Large intestine (tissue), 3 donors: ENCODE data around the gene CLCN2. TPM values are rescaled to one million over a fixed set of nuclear protein-coding genes. Genes with fewer than 3 reads are reported as not detected.
A peak's percentile ranks its signal among the peaks of the same experiment; 100 is the strongest.

Source experiments
- DNase-seq, 2 donors: peaks; one replicate each; pipeline versions ENCODE4 v3.0.0 to v3.0.0-alpha.2; 2013
- H3K27ac ChIP-seq: one replicate; pipeline ENCODE4 v1.5.1; 2013; ENCODE audit warnings: low read length
- H3K27me3 ChIP-seq: 2 replicates; pipeline ENCODE4 v1.6.1; 2013; ENCODE audit warnings: low read length; ENCODE audit not compliant: control insufficient read depth, insufficient read depth
- H3K36me3 ChIP-seq: 2 replicates; pipeline ENCODE4 v1.6.1; 2013; ENCODE audit warnings: low read length; ENCODE audit not compliant: control insufficient read depth, insufficient read depth
- H3K4me1 ChIP-seq: one replicate; pipeline ENCODE4 v1.6.1; 2013; ENCODE audit warnings: low read length; ENCODE audit not compliant: control insufficient read depth, insufficient read depth
- H3K4me3 ChIP-seq: one replicate; pipeline ENCODE4 v1.5.1; 2013; ENCODE audit warnings: low read length
- H3K9me3 ChIP-seq: one replicate; pipeline ENCODE4 v1.6.1; 2013; ENCODE audit warnings: mild to moderate bottlenecking, low read depth, low read length, moderate library complexity; ENCODE audit not compliant: control insufficient read depth
- WGBS: methylation state at CpG from one replicate; pipeline ENCODE4 v1.1.5; 2013; ENCODE audit warnings: low lambda C conversion rate; ENCODE audit not compliant: insufficient coverage; 5-methylcytosine and 5-hydroxymethylcytosine counted together
- polyA plus RNA-seq: library from polyadenylated mRNA; unstranded; fragments of 120-200 nt; gene quantifications from one replicate; pipeline ENCODE4 v1.2.1, GENCODE V29; 2013

The CLCN2 gene
- polyA plus RNA-seq, 1 donor: 27.5 TPM

DNA sequence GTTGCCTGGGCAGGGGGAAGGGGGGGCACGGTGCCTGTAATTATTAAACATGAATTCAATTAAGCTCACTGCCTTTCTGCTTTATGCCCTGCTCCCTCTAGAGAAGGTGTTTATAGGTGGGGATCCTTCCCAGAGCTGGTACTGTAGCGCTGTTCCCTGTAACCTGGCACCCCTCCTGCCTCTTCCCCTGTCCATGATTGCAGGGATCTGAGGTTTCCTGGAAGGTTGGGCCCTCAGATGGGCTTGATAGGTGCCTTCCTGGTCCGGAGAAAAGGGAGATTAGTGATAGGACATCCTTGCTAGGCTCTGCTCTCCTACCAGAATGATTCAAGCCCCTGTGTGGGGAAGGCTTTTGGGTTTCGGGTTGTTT, 26.1 kb downstream of the CLCN2 start:
- DNase-seq: no peak
- Histone ChIP-seq H3K36me3 (peaks cover 50% of the 10 kb centered on the region), H3K27ac (peak overlapping the region; percentile 98), H3K9me3 (no peaks in the 10 kb centered on the region), H3K27me3 (no peaks in the 10 kb centered on the region), H3K4me1 (peaks cover 24% of the 10 kb centered on the region), H3K4me3 (peak overlapping the region; percentile 73)
- no CpG with 5 or more reads among the region's 4 CpGs for WGBS

DNA sequence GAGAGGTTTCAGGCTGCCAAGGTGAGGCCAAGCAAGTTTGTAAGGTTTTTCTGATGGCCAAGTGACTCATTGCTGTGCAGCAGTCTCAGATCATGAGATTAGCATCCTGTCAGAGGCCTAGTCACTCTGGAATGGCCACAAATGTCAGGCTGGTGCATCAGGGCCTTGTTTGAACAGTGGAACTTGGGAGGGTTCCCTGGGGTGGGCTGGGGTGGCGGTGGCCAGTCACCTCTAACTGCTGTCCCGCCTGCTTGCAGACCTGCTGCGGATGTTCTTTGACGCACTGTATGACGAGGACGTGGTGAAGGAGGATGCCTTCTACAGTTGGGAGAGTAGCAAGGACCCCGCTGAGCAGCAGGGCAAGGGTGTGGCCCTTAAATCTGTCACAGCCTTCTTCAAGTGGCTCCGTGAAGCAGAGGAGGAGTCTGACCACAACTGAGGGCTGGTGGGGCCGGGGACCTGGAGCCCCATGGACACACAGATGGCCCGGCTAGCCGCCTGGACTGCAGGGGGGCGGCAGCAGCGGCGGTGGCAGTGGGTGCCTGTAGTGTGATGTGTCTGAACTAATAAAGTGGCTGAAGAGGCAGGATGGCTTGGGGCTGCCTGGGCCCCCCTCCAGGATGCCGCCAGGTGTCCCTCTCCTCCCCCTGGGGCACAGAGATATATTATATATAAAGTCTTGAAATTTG, 26.8 kb downstream of the CLCN2 start:
- Histone ChIP-seq H3K36me3 (peaks cover 56% of the 10 kb centered on the region), H3K27me3 (no peaks in the 10 kb centered on the region), H3K27ac (peak overlapping the region; percentile 98), H3K4me3 (no peak overlapping the region), H3K9me3 (no peaks in the 10 kb centered on the region), H3K4me1 (peaks cover 24% of the 10 kb centered on the region)
- no peak for DNase-seq
- no CpG with 5 or more reads among the region's 15 CpGs for WGBS

GRCh38 chr3:184333700-184334099, 27.7 kb downstream of the CLCN2 start:
- no peaks in the 10 kb centered on the region for H3K27me3 ChIP-seq
- peaks cover 63% of the 10 kb centered on the region for H3K36me3 ChIP-seq
- WGBS: no CpG with 5 or more reads among the region's 3 CpGs
- DNase-seq: no peak
- H3K27ac ChIP-seq: no peak overlapping the region
- no peak overlapping the region for H3K4me3 ChIP-seq
- no peaks in the 10 kb centered on the region for H3K9me3 ChIP-seq
- peaks cover 19% of the 10 kb centered on the region for H3K4me1 ChIP-seq

DNA sequence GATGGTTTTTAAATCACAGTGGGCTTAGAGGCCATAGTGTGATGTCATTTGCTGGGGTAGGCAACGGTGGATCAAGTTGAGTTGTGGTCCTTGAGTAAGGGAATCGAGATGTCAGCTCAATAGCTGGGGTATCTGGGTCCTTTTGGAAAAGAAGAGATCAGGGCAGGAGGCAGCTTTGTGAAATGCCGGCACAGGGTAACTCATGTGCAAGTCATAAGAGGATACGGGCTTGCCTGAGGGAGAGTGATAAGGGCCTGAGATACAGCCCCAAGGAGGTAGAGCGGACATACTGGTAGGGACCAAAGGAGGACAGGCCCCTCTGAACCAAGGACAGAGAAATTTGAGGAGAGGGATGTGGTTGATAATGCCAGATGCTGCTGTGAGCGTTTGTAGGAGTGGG, 28.2 kb downstream of the CLCN2 start:
- Histone ChIP-seq H3K4me1 (peaks cover 16% of the 10 kb centered on the region), H3K27me3 (no peaks in the 10 kb centered on the region), H3K4me3 (no peak overlapping the region), H3K27ac (no peak overlapping the region), H3K36me3 (peaks cover 68% of the 10 kb centered on the region), H3K9me3 (no peaks in the 10 kb centered on the region)
- whole genome bisulfite sequencing: 100% methylated on average over 1 of the region's 6 CpGs
- no peak for DNase-seq

- Histone ChIP-seq H3K4me3 (no peak overlapping the region), H3K36me3 (peaks cover 75% of the 10 kb centered on the region), H3K27ac (no peak overlapping the region), H3K4me1 (peaks cover 14% of the 10 kb centered on the region), H3K27me3 (no peaks in the 10 kb centered on the region), H3K9me3 (no peaks in the 10 kb centered on the region)
- 100% methylated on average over 1 of the region's 10 CpGs for WGBS
- DNase-seq: no peak
Measured at GRCh38 chr3:184332370-184333090, 28.9 kb downstream of the CLCN2 start.

GRCh38 chr3:184328516-184328915, 32.9 kb downstream of the CLCN2 start:
- DNase-seq: no peak
- no peaks in the 10 kb centered on the region for H3K27me3 ChIP-seq
- H3K36me3 ChIP-seq: peaks cover 95% of the 10 kb centered on the region
- no CpG with 5 or more reads among the region's 3 CpGs for WGBS
- no peak overlapping the region for H3K4me3 ChIP-seq
- no peaks in the 10 kb centered on the region for H3K9me3 ChIP-seq
- no peaks in the 10 kb centered on the region for H3K4me1 ChIP-seq
- H3K27ac ChIP-seq: no peak overlapping the region

DNA sequence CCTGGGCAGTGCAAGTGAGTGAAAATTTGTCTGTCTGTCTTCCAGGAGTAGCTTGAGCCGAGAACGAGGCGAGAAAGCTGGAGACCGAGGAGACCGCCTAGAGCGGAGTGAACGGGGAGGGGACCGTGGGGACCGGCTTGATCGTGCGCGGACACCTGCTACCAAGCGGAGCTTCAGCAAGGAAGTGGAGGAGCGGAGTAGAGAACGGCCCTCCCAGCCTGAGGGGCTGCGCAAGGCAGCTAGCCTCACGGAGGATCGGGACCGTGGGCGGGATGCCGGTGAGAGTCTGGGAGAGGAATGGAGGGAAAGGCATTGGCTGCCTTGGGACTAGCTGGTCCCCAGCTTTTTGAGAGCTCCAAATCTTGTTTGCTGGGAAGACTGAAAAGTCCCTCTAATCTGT, 34.2 kb downstream of the CLCN2 start:
- 80% methylated on average over 1 of the region's 21 CpGs for WGBS
- no peak overlapping the region for H3K4me3 ChIP-seq
- DNase-seq: no peak
- H3K27ac ChIP-seq: no peak overlapping the region
- H3K9me3 ChIP-seq: no peaks in the 10 kb centered on the region
- H3K4me1 ChIP-seq: no peaks in the 10 kb centered on the region
- H3K36me3 ChIP-seq: peaks cover 95% of the 10 kb centered on the region
- no peaks in the 10 kb centered on the region for H3K27me3 ChIP-seq

DNA sequence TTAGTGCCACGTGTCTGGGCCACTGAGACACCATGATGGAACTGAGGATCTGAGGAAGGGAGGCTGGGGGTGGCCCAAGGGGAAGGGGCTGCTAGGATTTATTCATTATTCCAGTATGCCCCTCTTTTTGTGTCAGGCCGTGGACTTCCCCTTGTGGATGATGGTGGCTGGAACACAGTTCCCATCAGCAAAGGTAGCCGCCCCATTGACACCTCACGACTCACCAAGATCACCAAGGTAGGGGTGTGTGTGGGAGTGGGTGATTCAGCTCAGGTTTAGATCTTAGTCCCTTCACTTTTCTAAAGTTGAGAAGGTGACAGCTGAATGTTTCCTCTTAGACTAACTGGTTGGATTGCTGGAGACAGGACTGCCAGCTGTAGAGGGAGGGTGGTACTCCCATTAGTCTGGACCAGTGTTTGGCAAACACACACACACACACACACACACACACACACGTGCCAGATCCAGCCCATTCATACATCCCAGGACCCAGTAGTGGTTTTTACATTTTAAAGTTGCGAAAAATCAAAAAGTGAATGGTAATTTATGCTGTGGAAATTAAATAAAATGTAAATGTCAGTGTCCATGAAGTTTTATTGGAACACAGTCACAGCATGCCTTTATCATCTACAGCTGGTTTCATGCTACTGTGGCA, 35.6 kb downstream of the CLCN2 start:
- no peaks in the 10 kb centered on the region for H3K9me3 ChIP-seq
- H3K4me3 ChIP-seq: no peak overlapping the region

DNA sequence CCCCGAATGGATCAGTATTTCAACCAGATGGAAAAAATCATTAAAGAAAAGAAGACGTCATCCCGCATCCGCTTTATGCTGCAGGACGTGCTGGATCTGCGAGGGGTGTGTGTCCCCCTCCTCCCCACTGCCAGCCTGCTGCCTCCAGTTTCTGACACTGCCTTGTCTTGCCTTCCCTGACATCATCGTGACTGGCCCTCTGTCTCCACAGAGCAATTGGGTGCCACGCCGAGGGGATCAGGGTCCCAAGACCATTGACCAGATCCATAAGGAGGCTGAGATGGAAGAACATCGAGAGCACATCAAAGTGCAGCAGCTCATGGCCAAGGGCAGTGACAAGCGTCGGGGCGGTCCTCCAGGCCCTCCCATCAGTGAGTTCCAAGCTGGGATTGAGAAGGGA, 36.1 kb downstream of the CLCN2 start:
- H3K36me3 ChIP-seq: peaks cover 98% of the 10 kb centered on the region
- H3K4me3 ChIP-seq: no peak overlapping the region
- no peak overlapping the region for H3K27ac ChIP-seq
- no peaks in the 10 kb centered on the region for H3K27me3 ChIP-seq
- no peaks in the 10 kb centered on the region for H3K9me3 ChIP-seq
- no peak for DNase-seq
- H3K4me1 ChIP-seq: no peaks in the 10 kb centered on the region
- WGBS: no CpG with 5 or more reads among the region's 13 CpGs

More for the DNA sequence above, 35.6 kb downstream of the CLCN2 start:
- H3K4me1 ChIP-seq: no peaks in the 10 kb centered on the region
- H3K36me3 ChIP-seq: peaks cover 95% of the 10 kb centered on the region
- no CpG with 5 or more reads among the region's 6 CpGs for WGBS
- no peaks in the 10 kb centered on the region for H3K27me3 ChIP-seq
- H3K27ac ChIP-seq: no peak overlapping the region
- no peak for DNase-seq

DNA sequence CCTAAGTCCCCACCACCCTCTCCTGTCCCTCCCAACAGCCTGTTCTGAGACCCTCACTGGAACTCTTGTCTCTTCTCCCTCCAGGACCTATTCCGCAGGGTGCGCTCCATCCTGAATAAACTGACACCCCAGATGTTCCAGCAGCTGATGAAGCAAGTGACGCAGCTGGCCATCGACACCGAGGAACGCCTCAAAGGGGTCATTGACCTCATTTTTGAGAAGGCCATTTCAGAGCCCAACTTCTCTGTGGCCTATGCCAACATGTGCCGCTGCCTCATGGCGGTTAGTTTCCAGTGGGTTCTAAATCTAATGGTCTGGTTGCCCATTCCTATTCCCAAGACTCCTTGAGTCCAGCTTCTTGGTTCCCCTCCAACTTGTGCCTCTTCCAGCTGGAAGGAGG, 37.7 kb downstream of the CLCN2 start:
- Histone ChIP-seq H3K27me3 (no peaks in the 10 kb centered on the region), H3K9me3 (no peaks in the 10 kb centered on the region), H3K4me1 (peaks cover 6% of the 10 kb centered on the region), H3K4me3 (no peak overlapping the region), H3K36me3 (peaks cover 98% of the 10 kb centered on the region), H3K27ac (no peak overlapping the region)
- WGBS: no CpG with 5 or more reads among the region's 8 CpGs
- no peak for DNase-seq
